Hypothalamus (tissue), 51 donors: Measurements from ENCODE around the gene WRAP73.
A peak's percentile ranks its signal among the peaks of the same experiment; 100 is the strongest.
"Not testable (repeated sequence)": the region's sequence is repeated elsewhere in the genome, so short reads cannot be mapped to it uniquely, and the experiment has no call there.

ENCODE experiments used
- DNase-seq, 51 donors: peaks; one replicate each; lab custom pipeline; 2025; lab: John Stamatoyannopoulos, UW

WRAP73 gene

GRCh38 chr1:3632716-3633343 lies 17.1 kb downstream of the WRAP73 start:
- DNase-seq = no peak

DNA sequence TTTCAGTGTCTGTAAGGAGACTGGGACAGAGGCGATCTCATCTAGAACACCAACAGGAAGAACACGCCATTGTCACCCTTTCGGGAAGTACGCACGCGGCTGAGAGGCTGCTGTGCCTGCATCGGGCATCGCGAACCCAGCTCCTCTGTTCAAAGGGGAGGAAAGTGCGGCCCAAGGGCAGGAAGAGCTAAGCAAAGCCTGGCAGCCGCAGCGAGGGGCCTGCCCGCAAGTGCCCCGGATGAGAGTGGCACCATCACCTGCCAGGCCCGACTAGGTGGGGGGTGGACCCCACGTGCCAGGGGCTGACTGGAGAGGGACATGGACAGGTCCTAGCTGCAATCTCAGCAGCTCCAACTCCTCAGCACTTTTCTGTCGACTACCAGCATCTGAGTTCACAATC lies 17.6 kb downstream of the WRAP73 start:
- DNase-seq = no peak

DNA sequence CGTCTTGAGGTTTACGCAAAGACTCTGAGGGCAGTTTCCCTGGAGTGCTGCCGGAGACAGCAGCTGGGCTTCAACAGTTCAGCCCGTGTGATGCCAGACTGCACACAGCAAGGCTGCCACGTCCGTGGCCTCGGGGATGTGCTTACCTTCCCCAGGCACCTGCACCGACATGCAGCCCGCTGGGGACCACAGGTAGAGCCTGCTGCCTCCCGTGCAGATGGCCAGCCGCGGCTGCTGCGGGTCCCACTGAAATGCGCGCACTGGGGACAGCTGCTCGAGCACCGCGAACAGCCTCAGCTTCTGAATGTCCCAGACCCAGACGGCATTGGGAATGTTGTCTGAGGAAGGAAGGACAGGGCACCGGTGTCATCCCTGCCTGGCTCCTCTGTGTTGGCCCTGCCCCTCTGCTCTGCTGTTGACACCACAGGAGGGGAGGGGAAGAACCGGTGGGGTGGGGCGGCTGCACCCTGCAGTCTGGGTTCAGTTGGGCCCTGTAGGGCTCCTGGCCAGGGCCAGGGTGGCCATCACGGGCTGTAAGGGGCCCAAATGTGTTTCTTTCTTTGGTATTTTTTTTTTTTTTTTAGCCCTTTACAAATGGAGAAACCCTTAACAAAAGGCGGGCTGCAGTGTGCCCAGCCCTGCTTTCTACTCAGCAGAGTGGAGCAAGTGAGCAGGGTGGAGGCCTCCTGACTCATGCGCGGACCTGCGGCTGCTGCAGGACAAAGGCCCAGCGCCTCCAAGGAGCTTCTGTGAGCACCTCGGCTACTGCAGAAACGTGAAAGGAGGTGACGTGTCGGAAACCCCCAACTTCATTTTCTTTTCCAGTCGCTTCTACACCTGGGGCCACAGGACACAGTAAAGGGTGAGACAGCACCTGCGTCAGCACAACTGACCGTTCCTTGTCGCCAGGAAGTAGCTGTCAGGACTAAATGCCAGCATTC lies 18.3 kb downstream of the WRAP73 start:
- no peak for DNase-seq

- no peak for DNase-seq
These were observed 19.0 kb downstream of the WRAP73 start for GRCh38 chr1:3630914-3631313.

DNA sequence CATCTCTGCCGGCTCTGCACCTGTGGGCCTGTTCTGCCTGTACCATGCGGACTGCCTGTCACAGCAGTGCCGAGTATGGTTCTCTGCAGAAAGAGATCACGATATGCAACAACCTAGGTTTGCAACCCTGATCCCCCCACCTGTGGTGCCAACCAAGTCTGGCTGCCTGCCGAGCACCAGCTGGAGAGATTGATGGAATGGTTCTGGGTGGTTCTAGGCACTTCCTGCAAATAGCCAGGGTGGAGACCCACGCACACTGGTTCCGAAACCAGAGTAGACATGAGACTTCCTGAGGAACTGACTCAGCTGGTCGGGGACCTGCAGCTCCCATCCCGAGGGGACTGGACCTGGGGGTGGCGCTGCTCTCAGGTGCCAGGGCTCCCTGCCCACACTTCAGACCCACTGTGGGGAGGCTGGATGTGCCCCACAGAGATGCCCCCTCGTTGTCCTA lies 19.7 kb downstream of the WRAP73 start:
- peak in 1 of 51 donors; percentile 9 for DNase-seq

GRCh38 chr1:3629561-3630160 lies 20.2 kb downstream of the WRAP73 start:
- no peak for DNase-seq

- DNase-seq = no peak
These were observed 21.5 kb downstream of the WRAP73 start for GRCh38 chr1:3628445-3628844.

DNA sequence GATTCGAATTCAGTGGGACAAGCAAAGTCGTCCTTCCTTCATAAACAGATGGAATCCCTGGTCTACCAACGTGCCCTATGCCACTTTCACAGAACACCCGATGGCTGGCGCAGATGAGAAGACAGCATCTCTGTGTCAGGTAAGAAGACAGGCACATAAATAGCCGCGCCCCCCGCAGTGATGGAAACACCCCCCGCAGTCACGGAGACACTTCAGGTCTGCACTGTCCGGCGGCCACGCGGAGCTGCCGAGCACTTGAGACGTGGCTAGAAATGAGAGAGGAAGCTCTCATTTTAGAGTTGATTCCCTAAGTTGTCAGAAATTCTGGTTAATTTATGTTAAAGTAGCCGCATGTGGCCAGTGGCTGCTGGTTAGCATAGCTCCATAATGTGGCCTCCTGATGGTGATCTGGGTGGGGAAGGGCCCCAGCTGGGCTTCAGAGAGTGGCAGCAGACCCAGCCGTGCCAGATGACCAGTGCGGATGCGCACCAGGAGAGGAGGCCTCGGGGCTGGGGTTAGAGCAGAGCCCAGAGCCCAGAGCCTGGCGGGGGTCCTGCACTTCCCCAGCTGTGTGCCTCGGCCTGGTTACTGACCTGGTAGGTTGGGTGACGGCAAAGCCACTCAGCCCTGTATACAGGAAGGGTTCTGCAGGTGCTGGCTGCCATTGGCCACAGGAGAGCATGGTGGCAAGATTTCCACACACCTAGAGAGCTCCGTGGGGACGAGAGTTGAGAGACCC lies 22.2 kb downstream of the WRAP73 start:
- DNase-seq = no peak

- no peak for DNase-seq
These were observed 23.9 kb downstream of the WRAP73 start for GRCh38 chr1:3626025-3626424.

DNA sequence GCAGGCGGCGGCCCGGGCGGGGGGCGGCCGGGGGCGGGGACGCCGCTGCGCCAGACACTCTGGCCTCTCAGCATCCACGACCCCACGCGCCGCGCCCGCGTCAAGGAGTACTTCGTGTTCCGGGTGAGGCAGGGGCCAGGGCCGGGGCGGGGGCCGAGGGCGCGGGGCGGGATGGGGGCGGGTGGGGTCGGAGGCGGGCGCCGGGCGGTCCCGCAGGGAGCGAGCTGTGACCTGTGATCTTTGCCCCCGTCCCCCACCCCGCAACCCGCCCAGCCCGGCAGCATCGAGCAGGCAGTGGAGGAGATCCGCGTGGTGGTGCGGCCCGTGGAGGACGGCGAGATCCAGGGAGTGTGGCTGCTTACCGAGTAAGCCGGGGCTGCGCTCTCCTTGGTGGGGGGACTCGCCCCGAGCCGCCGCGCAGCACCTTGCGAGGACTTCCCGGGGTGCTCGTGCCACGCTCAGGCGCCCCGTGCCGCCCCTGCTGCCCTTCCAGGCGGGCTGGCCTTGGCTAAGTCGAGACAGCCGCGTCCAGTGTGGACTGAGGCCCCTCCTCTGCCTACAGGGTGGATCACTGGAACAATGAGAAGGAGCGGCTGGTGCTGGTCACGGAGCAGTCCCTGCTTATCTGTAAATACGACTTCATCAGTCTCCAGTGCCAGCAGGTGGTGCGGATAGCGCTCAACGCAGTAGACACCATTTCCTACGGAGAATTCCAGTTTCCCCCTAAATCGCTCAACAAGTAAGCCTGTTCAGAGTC lies 24.6 kb downstream of the WRAP73 start:
- peak in 3 of 51 donors; percentile 40 to 72 (median 45) for DNase-seq

DNA sequence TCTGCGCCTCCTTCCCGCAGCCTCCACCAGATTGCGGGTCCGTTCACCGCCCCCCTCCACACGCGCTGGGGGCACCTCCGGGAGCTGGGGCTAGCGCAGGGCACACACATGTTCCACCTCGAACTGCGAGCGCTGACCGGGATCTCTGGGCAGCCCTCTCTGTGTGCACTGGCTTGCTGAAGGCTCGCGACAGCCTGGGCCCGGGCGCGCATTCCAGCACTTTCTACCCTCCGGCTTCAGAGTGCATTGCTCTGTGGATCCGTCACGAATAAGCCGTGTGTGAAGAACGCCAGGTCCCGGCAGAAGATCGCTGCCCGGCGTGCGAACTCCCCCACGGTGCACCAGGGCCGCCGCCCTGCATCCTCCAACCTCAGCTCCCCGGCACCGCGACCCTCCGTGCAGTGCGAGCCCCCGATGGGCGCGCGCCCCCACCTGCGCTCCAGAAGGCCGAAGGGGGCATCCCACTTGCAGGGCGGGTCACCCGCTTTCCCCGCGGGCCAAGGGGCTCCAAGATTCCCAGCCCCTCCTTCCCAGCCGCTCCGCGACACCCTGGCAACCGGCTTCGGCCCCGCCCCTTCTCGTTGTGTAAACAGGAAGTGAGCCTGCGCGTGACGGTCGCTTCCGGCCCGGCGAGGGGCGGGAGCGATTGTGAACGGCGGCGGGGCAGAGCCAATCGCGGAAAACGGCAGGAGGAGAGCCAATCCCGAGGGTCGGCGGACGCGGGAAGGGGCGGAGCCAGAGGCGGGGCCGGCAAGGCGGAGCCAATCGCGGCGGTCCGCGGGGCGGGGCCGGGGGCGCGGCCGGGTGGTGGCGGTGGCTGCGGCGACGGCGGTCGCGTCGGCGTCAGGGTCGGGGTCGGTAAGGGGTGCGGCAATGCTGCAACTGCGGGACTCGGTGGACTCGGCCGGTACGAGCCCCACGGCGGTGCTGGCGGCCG lies 25.4 kb downstream of the WRAP73 start, which contains the start of gene TPRG1L:
TPRG1L (plus strand) TSS at position 816 of the 937 bp plus-strand sequence; CDS start at position 874, 58 bp downstream.
- peak; percentile 90 to 99 (median 98) for DNase-seq

GRCh38 chr1:3623441-3624199 lies 26.3 kb downstream of the WRAP73 start:
- no peak for DNase-seq

DNA sequence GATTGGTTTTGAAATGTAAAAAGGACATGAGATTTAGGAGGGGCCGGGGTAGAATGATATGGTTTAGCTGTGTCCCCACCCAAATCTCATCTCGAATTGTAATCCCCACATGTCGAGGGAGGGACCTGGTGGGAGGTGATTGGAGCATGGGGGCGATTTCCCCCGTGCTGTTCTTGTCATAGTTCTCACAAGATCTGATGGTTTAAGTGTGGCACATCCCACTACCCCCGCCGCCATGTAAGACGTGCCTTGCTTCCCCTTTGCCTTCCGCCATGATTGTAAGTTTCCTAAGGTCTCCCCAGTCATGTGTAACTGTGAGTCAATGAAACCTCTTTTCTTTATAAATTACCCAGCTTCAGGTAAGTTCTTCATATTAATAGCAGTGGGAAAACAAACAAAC lies 27.8 kb downstream of the WRAP73 start:
- not testable (repeated sequence) for DNase-seq

- peak in 21 of 51 donors; percentile 8 to 54 (median 33) for DNase-seq
These were observed 28.7 kb downstream of the WRAP73 start for GRCh38 chr1:3621151-3621671.

DNA sequence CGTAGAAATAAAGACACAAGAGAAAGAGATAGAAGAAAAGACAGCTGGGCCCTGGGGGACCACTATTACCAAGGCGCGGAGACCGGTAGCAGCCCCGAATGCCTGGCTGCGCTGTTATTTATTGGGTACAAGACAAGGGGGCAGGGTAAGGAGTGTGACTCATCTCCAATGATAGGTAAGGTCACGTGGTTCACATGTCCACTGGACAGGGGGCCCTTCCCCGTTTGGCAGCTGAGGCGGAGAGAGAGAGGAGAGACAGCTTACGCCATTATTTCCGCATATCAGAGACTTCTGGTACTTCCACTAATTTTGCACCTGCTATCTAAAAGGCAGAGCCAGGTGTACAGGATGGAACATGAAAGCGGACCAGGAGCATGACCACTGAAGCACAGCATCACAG lies 29.2 kb downstream of the WRAP73 start:
- no peak for DNase-seq

GRCh38 chr1:3618881-3619671 lies 30.8 kb downstream of the WRAP73 start:
- peak in 40 of 51 donors; percentile 9 to 77 (median 46) for DNase-seq

- no peak for DNase-seq
These were observed 31.4 kb downstream of the WRAP73 start for GRCh38 chr1:3618531-3618880.
